ENCODE data around the gene ATR. TPM values are rescaled to one million over a fixed set of nuclear protein-coding genes. Genes with fewer than 3 reads are reported as not detected.
"Not testable (repeated sequence)": the region's sequence is repeated elsewhere in the genome, so short reads cannot be mapped to it uniquely, and the experiment has no call there.

Gene ATR
- polyA plus RNA-seq, 1 experiment, result 17.9 TPM

DNA sequence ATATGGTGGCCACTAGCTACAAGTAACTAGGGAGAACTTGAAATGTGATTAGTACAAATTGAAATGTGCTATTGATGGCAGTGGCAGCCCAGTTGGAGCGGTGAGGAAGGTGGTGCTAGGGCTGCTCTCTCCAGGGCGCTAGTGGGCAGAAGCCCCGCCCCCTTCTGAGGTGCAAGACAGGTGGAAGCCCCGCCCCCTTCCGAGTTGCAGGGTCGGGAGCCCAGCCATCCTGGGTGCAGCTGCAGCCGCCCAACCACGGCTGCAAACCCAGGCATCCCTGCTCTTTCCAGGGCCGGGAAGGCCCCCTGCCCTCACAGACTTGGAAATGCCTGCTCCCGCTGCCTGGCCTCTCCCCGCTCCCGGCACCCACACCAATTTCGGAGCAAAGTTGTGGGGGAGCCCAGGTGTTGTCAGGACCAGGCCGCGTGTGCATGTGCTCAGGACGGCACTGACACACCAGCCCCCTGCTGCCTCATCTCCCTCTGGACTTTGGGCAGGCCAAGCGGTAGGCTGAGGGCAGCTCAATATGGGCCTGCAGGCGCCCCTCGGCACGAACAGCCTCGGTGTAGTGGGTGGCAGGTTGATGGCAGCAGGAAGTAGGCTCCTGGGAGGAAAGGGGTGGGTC, 10.0 kb downstream of the ATR start:
- Histone ChIP-seq H3K9me3 (ENCODE audit: control insufficient read depth, insufficient read depth, low read length) (peaks cover 4% of the 10 kb centered on the region; the same call in 1 of the 2 replicates), H3K27me3 (ENCODE audit: control insufficient read depth, insufficient read depth, low read length) (no peaks in the 10 kb centered on the region), H3K4me3 (ENCODE audit: low read depth, low read length) (no peak overlapping the region), H3K27ac (ENCODE audit: low read depth, low read length) (no peak overlapping the region)
- CTCF ChIA-PET, result no interaction called here
- POLR2A ChIA-PET, result no interaction called here
- DNase-seq (ENCODE audit: low read depth, low spot score), result no peak
- TF ChIP-seq, protein P1, sequence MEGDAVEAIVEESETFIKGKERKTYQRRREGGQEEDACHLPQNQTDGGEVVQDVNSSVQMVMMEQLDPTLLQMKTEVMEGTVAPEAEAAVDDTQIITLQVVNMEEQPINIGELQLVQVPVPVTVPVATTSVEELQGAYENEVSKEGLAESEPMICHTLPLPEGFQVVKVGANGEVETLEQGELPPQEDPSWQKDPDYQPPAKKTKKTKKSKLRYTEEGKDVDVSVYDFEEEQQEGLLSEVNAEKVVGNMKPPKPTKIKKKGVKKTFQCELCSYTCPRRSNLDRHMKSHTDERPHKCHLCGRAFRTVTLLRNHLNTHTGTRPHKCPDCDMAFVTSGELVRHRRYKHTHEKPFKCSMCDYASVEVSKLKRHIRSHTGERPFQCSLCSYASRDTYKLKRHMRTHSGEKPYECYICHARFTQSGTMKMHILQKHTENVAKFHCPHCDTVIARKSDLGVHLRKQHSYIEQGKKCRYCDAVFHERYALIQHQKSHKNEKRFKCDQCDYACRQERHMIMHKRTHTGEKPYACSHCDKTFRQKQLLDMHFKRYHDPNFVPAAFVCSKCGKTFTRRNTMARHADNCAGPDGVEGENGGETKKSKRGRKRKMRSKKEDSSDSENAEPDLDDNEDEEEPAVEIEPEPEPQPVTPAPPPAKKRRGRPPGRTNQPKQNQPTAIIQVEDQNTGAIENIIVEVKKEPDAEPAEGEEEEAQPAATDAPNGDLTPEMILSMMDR (IDR thresholded peaks at IDR 0.05; ENCODE audit: low read depth, low read length), result no peak

DNA sequence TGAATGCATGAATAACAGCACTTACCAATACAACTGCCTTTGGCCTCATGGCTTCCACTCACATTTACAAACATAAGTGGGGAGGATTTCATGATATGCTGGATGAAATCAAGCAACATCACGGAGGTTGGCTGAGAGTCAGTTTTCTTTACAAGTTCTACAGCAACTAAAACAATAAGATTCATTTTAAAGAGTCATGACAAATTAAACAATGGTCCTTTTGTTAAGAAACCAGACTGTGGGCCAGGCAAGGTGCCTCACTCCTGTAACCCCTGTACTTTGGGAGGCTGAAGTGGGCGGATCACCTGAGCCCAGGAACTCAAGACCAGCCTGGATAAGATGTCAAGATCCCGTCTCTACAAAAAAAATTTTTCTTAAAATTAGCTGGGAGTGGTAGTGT, 12.4 kb downstream of the ATR start:
- ChIA-PET CTCF (interaction anchor here (0.6 kb wide), 1 partner anchor 13 kb away, joined by 4 read pairs; no protein-coding TSS in a partner anchor), POLR2A (no interaction called here)
- TF ChIP-seq, protein P1 (IDR thresholded peaks at IDR 0.05; ENCODE audit: low read depth, low read length), result no peak
- no peaks in the 10 kb centered on the region for H3K27me3 ChIP-seq (ENCODE audit: control insufficient read depth, insufficient read depth, low read length)
- H3K4me3 ChIP-seq (ENCODE audit: low read depth, low read length), result no peak overlapping the region
- H3K27ac ChIP-seq (ENCODE audit: low read depth, low read length), result no peak overlapping the region
- DNase-seq (ENCODE audit: low read depth, low spot score), result no peak
- peaks cover 4% of the 10 kb centered on the region; the same call in 1 of the 2 replicates for H3K9me3 ChIP-seq (ENCODE audit: control insufficient read depth, insufficient read depth, low read length)

DNA sequence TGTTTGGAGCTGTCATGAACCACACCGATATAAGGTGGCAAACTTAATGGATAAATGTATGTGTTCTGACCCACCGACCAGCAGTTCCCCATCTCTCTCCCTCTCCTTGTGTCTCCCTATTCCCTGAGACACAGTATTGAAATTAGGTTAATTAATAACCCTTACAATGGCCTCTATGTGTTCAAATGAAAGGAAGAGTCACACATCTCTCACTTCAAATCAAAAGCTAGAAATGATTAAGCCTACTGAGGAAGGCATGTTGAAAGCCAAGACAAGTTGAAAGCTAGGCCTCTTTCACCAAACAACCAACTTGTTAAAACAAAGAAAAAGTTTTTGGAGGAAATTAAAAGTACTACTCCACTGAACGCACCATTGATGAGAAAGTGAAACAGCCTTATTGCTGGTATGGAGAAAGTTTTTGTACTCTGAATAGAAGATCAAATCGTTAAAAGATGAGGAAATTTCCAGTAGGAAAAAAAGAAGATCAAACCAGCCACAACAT, 15.0 kb downstream of the ATR start:
- Histone ChIP-seq H3K27me3 (ENCODE audit: control insufficient read depth, insufficient read depth, low read length) (no peaks in the 10 kb centered on the region), H3K4me3 (ENCODE audit: low read depth, low read length) (no peak overlapping the region), H3K27ac (ENCODE audit: low read depth, low read length) (no peak overlapping the region), H3K9me3 (ENCODE audit: control insufficient read depth, insufficient read depth, low read length) (peaks cover 2% of the 10 kb centered on the region; the same call in 1 of the 2 replicates)
- no peak for DNase-seq (ENCODE audit: low read depth, low spot score)
- ChIA-PET CTCF (no interaction called here), POLR2A (no interaction called here)
- TF ChIP-seq, protein P1 (IDR thresholded peaks at IDR 0.05; ENCODE audit: low read depth, low read length), result no peak

DNA sequence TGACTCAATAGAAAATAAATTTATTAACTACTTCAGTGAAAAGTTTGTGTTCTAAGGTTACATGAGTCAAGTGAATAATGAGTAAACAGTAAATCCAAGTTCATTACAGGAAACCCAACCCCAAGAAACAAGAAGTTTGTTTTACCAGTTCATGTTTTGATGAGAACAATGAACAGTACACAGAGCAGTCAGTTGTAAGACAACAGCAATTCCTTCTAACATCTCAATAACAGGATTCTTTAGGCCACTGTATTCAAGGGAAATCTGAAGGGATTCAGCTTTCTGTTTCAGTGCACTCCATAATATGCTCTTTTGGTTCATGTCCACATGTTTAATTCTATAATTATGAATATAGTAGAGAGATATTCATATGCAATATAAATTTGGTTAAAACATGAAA, 18.4 kb downstream of the ATR start:
- TF ChIP-seq, protein P1 (IDR thresholded peaks at IDR 0.05; ENCODE audit: low read depth, low read length), result no peak
- ChIA-PET POLR2A (no interaction called here), CTCF (interaction anchor here (0.7 kb wide), 1 partner anchor 480 kb away, joined by 5 read pairs; no protein-coding TSS in a partner anchor)

DNA sequence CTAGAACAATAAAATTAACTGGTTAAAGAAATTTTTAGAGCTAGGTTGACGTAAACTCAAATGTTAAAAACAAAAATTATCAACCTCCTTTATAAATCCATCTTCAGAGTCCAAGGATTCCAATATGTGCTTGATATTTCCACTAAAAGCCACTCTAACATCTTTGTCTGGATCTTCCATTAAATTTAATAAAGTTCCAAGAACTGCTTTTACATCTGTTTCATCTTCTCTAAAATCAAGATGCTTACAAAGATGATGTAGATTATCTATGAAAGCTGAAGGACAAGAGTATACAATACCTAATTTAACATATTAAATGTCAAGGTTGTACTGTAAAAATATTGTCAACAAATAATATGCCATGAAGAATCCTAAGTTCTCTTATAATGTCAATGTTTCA, 24.8 kb downstream of the ATR start:
- ChIA-PET CTCF (no interaction called here), POLR2A (no interaction called here)
- no peak for DNase-seq (ENCODE audit: low read depth, low spot score)

More for the DNA sequence above, 18.4 kb downstream of the ATR start:
- no peak for DNase-seq (ENCODE audit: low read depth, low spot score)
- no peak overlapping the region for H3K4me3 ChIP-seq (ENCODE audit: low read depth, low read length)
- H3K9me3 ChIP-seq (ENCODE audit: control insufficient read depth, insufficient read depth, low read length), result no peaks in the 10 kb centered on the region
- H3K27me3 ChIP-seq (ENCODE audit: control insufficient read depth, insufficient read depth, low read length), result no peaks in the 10 kb centered on the region
- H3K27ac ChIP-seq (ENCODE audit: low read depth, low read length), result no peak overlapping the region

DNA sequence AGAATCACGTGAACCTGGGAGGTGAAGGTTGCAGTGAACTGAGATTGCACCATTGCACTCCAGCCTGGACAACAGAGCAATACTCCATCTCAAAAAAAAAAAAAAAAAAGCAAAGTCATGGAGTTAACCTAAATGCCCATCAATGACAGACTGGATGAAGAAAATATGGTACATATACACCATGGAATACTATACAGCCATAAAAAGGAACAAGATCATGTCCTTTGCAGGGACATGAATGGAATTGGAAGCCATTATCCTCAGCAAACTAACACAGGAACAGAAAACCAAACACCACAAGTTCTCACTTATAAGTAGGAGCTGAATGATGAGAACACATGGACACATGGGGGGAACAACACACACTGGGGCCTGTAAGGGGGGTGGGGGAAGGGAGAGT, 26.0 kb downstream of the ATR start:
- CTCF ChIA-PET, result interaction anchor here (0.6 kb wide), 1 partner anchor 14 kb away, joined by 4 read pairs; no protein-coding TSS in a partner anchor
- POLR2A ChIA-PET, result not testable (repeated sequence)

More for the DNA sequence above, 24.8 kb downstream of the ATR start:
- Histone ChIP-seq H3K27ac (ENCODE audit: low read depth, low read length) (no peak overlapping the region), H3K9me3 (ENCODE audit: control insufficient read depth, insufficient read depth, low read length) (no peaks in the 10 kb centered on the region), H3K4me3 (ENCODE audit: low read depth, low read length) (no peak overlapping the region), H3K27me3 (ENCODE audit: control insufficient read depth, insufficient read depth, low read length) (no peaks in the 10 kb centered on the region)
- TF ChIP-seq, protein P1 (IDR thresholded peaks at IDR 0.05; ENCODE audit: low read depth, low read length), result no peak

More for the DNA sequence above, 26.0 kb downstream of the ATR start:
- H3K9me3 ChIP-seq (ENCODE audit: control insufficient read depth, insufficient read depth, low read length); H3K27me3 ChIP-seq (ENCODE audit: control insufficient read depth, insufficient read depth, low read length); DNase-seq (ENCODE audit: low read depth, low spot score); H3K4me3 ChIP-seq (ENCODE audit: low read depth, low read length); H3K27ac ChIP-seq (ENCODE audit: low read depth, low read length): not testable (repeated sequence)
